Mucosa of descending colon (tissue), 3 donors: Measurements from ENCODE around the gene DYRK1A. TPM values are rescaled to one million over a fixed set of nuclear protein-coding genes. Genes with fewer than 3 reads are reported as not detected.

Experiments
- ATAC-seq: fragments of 200-7000 bp; cut with Tn5 transposase; one replicate; pipeline ENCODE4 v1.9.1; 2020; ENCODE audit warnings: mild to moderate bottlenecking, moderate library complexity
- DNase-seq, 3 donors: peaks; one replicate each; pipeline ENCODE4 v3.0.0-alpha.2; 2020
- H3K36me3 ChIP-seq: fragments of 200-600 bp; one replicate; pipeline ENCODE4 v1.8.0; 2021; ENCODE audit warnings: low read depth, mild to moderate bottlenecking
- H3K4me1 ChIP-seq: fragments of 200-600 bp; one replicate; pipeline ENCODE4 v1.8.0; 2021; ENCODE audit warnings: low read depth, mild to moderate bottlenecking
- H3K4me3 ChIP-seq: fragments of 200-600 bp; one replicate; pipeline ENCODE4 v1.8.0; 2021; ENCODE audit warnings: mild to moderate bottlenecking
- H3K9me3 ChIP-seq: fragments of 200-600 bp; one replicate; pipeline ENCODE4 v1.8.0; 2021; ENCODE audit warnings: mild to moderate bottlenecking
- intact Hi-C, 2 donors: fragments of 100-400 bp; cut with DNase I in 1 of 2; cut with micrococcal nuclease in 1 of 2; formaldehyde crosslinking; loops; one replicate each; pipeline versions ENCODE4 v1.11.0 to v1.11.1; 2022; cut with DNase I, micrococcal nuclease
- total RNA-seq, 3 donors: library from RNA; stranded (reverse); fragmentation: NEBNext Ultra II Directional in 2 of 3; extraction: Animal tissue kit (Norgen Biotek cat#: 25700) in 2 of 3; gene quantifications; one replicate each; pipeline versions ENCODE4 v1.2.1 to v1.2.4, GENCODE V29; 2021 to 2023
- TF ChIP-seq, protein P1 (sequence below): fragments of 200-600 bp; IDR thresholded peaks from one replicate; pipeline ENCODE4 v1.8.0; 2022; ENCODE audit warnings: antibody characterized with exemption, mild to moderate bottlenecking
- donor health status: DM: no; HTN: no; CAD: no; lungs with moderate emphysema.
- donor health status: DM: no; HTN: no; CAD: no.
- donor health status: DM: no; HTN: yes; CAD: no.

DYRK1A gene
- total RNA-seq, 3 donors from 2014 or later, result 61.2 to 76.5 (median 72.7) TPM

- no peak for ATAC-seq
- no peak for DNase-seq
- intact Hi-C loops, result no loop called here
- H3K9me3 ChIP-seq, result no peaks in the 10 kb centered on the region
- TF ChIP-seq, protein P1, sequence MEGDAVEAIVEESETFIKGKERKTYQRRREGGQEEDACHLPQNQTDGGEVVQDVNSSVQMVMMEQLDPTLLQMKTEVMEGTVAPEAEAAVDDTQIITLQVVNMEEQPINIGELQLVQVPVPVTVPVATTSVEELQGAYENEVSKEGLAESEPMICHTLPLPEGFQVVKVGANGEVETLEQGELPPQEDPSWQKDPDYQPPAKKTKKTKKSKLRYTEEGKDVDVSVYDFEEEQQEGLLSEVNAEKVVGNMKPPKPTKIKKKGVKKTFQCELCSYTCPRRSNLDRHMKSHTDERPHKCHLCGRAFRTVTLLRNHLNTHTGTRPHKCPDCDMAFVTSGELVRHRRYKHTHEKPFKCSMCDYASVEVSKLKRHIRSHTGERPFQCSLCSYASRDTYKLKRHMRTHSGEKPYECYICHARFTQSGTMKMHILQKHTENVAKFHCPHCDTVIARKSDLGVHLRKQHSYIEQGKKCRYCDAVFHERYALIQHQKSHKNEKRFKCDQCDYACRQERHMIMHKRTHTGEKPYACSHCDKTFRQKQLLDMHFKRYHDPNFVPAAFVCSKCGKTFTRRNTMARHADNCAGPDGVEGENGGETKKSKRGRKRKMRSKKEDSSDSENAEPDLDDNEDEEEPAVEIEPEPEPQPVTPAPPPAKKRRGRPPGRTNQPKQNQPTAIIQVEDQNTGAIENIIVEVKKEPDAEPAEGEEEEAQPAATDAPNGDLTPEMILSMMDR, result no peak
- no peak overlapping the region for H3K4me3 ChIP-seq
- peaks cover 11% of the 10 kb centered on the region for H3K4me1 ChIP-seq
- H3K36me3 ChIP-seq, result no peaks in the 10 kb centered on the region
Observed at GRCh38 chr21:37473491-37473890, 106.9 kb downstream of the DYRK1A start.

GRCh38 chr21:37474342-37474741 lies 107.8 kb downstream of the DYRK1A start:
- DNase-seq (no peak), ATAC-seq (no peak)
- Histone ChIP-seq H3K9me3 (no peaks in the 10 kb centered on the region), H3K4me1 (peaks cover 11% of the 10 kb centered on the region), H3K36me3 (no peaks in the 10 kb centered on the region), H3K4me3 (no peak overlapping the region)
- intact Hi-C loops, result no loop called here
- TF ChIP-seq, protein P1, result no peak

DNA sequence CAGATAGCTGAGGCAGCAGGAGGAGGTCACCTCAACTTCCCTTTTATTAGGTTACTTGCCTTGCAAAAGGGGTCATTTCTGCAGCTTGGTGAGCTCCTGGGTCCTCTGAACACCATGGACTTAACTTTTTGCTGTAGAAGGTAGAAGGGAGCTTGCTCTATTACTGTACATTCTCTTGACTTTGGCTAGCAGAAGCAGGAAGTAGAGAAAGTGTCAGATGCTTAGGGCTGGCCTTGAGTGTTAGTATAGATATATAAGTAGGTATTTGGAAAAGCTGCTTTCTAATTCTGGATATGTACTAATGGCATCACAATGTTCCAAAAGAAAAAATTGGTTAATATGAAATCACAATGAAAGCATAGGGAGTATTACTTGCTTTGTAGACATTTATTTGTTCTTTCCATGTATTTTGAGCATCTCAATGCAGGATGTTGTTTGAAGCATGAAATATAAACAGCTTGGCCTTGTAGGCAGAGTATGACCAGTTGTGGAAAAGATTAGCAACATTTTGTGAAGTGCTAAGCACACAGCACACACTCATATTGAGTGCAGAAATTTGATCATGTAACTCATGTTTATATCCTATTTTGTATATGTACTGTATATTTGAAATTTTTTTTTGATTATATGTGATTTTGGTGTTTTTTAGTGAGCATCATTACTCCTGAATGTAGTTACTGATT lies 108.8 kb downstream of the DYRK1A start:
- ATAC-seq, result peak; percentile 54
- TF ChIP-seq, protein P1, result no peak
- no peak overlapping the region for H3K4me3 ChIP-seq
- H3K9me3 ChIP-seq, result no peaks in the 10 kb centered on the region
- intact Hi-C loops, result no loop called here
- peaks cover 11% of the 10 kb centered on the region for H3K4me1 ChIP-seq
- DNase-seq, result no peak
- H3K36me3 ChIP-seq, result no peaks in the 10 kb centered on the region

- H3K36me3 ChIP-seq, result no peaks in the 10 kb centered on the region
- no peaks in the 10 kb centered on the region for H3K9me3 ChIP-seq
- no peak overlapping the region for H3K4me3 ChIP-seq
- no peak for DNase-seq
- peaks cover 3% of the 10 kb centered on the region for H3K4me1 ChIP-seq
- intact Hi-C loops, result no loop called here
- TF ChIP-seq, protein P1, result no peak
- ATAC-seq, result no peak
Observed at GRCh38 chr21:37478794-37479193, 112.2 kb downstream of the DYRK1A start.

GRCh38 chr21:37483776-37484175 lies 117.2 kb downstream of the DYRK1A start:
- ATAC-seq (no peak), DNase-seq (no peak)
- H3K9me3 ChIP-seq, result no peaks in the 10 kb centered on the region
- no peaks in the 10 kb centered on the region for H3K4me1 ChIP-seq
- H3K36me3 ChIP-seq, result peaks cover 4% of the 10 kb centered on the region
- intact Hi-C loops, result no loop called here
- TF ChIP-seq, protein P1, result no peak
- H3K4me3 ChIP-seq, result no peak overlapping the region
